Renal cortex interstitium (tissue), 11 donors: ENCODE data around the gene RABL3. TPM values are rescaled to one million over a fixed set of nuclear protein-coding genes. Genes with fewer than 3 reads are reported as not detected.
"Not testable (repeated sequence)": the region's sequence is repeated elsewhere in the genome, so short reads cannot be mapped to it uniquely, and the experiment has no call there.

Source experiments
- DNase-seq, 11 donors: peaks; one replicate each; pipeline ENCODE4 v3.0.0-alpha.2; 2013; ENCODE audit warnings: low read depth in 9 of 11, low spot score in 4 of 11; ENCODE audit errors: extremely low read depth in 1 of 11
- polyA plus RNA-seq, 3 donors: library from polyadenylated mRNA; unstranded; fragments of 120-200 nt; gene quantifications; one replicate each; pipeline ENCODE4 v1.2.1, GENCODE V29; 2013; ENCODE audit not compliant: insufficient read length in 3 of 3

Gene RABL3
- polyA plus RNA-seq, 3 donors: 26.5 to 33.0 (median 28.9) TPM

DNA sequence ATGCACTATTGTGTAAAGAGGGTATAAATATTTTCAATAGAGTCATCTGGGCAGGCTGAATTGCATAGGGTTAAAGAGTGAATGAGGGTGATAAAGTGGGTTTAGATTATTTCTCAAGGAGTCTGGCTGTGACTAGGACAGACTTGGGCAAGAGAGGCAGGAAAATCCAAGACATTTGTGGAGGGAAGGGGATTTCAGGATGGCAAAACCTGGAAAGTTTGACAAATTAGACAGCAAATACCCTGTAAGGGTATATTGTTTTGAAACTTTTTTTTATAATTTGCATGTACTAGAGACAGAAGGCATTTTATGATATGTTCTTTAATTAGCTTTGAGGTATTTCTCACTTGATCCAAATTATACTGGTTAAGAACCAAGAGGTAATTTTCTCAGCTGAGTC, 77.4 kb downstream of the RABL3 start:
- DNase-seq: no peak

DNA sequence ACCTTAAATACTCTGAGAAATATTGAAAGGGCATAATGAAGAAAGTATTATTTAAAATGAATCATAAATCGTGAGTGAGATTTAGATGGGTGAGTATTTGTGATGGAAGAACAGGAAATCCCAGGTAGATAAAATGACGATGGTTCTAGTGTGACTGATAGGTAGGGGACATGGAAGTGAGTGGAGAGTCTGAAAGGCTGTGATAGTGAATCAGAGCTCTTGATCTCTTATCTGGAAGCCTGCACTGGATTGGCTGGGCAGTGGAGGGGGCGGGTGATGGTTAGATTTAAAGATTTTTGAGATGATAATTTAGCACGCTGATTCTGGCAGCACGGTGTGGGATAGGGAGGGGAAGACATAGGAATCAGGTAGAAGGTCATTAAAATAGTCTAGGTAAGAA, 80.4 kb downstream of the RABL3 start:
- DNase-seq: no peak

DNA sequence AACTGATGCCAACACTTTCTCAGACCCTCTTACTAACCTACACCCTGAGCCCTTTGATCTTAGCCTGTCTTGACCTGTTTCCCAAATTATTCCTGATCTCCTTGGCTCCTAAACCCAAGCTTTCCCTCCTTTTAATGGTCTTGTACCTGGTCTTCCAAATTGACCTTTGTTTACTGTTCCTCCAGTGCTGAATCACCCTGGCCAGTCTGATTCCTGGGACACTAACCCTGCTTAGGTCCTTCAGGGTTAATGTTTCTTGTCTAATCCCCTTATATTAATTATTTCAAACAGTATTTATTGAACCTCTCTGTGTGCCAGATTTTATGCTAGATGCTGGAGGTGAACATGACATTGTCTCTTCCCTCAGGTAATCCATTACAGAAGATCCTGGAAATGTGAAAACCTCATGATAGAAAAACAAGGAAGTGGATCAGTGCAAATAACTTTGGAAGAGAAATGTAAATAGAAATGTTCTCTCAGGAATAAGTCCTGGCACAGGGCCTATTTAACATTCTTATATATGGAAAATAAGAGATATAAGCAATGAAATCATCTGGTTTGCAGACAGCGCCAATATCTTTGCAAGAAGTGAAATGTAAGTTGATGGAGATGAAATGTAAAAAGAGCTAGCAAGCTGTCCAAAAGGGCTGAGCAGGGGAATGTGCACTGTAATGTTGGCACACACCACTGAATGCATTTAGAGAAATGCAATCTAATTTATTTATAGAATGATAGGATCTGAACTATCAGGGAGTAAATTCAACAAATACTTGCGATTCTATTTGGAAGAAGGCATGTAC, 81.0 kb downstream of the RABL3 start:
- DNase-seq: no peak

DNA sequence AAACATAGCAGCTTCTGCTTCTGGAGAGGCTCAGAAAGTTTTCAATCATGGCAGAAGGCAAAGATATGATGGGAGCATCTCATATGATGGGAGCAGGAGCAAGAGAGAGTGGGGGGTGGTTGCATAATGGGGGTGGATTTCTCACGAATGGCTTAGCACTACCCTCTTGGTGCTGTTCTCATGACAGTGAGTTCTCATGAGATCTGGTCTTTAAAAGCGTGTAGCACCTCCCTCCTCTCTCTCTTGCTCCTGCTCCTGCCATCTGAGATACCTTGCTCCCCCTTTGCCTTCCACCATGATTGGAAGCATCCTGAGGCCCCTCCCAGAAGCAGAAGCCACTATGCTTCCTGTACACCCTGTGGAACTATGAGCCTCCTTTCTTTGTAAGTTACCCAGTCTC, 82.5 kb downstream of the RABL3 start:
- DNase-seq: no peak

DNA sequence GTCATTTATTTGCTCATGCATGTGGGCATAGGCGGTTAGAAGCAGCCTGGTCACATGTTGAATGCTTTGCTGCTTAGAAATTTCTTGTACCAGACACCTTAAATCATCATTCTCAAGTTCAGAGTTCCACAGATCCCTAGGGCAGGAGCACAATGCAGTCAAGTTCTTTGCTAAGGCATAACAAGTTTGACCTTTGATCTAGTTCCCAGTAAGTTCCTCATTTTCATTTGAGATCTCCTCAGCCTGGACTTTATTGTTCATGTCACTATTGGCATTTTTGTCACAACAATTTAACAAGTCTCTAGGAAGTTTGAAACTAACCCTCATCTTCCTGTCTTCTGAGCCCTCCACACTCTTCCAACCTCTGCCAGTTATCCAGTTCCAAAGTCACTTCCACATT, 83.0 kb downstream of the RABL3 start:
- DNase-seq: no peak

DNA sequence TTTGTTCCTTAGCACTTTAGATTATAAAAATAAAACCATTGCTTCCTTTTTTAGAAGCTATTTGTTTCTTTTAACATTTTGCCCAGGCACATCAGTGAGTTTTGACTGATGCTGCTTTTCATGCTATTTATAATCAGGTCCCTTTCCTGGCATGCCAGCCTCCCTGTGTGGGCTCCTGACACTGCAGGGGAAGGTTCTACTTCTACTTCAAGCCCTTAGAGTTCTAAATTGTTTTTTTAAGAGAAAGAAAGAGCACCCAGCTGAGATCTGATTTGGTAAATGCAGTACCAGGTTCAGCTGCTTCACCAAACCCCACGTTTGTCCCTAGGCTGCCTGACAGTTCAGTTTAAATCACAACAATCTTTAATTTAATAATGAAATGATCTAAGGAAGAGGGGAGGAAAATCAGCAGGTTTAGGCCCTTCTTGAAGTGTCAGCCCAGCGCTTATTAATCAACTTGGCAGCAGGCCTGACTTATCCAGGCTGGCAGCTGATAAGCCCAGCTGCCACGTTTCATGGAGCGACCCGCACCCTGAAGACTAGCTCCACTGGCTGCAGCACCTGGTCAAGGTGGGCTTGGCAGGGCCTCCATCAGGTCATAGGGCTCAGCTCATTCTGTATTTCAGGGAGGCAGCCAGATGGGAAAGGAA, 89.3 kb downstream of the RABL3 start:
- DNase-seq: no peak

DNA sequence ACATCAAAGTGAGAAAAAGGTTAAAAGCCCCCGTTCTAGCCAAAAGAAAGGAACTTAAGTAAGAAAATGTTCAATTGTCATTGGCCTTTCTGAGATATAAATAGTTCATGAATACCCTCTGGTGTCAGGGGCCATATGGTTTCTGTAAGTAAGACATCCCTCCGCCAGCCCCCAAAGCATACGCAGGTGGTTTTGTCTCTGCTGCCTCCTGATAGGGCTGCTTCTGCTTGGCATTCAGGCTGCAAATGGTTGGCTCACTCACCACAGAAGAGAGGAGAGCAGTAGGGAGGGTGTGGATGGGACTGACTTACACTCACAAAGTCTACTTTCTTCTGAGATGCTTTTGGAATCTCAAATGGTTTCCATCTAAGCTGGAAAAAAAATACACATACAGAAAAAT, 90.0 kb downstream of the RABL3 start:
- no peak for DNase-seq

DNA sequence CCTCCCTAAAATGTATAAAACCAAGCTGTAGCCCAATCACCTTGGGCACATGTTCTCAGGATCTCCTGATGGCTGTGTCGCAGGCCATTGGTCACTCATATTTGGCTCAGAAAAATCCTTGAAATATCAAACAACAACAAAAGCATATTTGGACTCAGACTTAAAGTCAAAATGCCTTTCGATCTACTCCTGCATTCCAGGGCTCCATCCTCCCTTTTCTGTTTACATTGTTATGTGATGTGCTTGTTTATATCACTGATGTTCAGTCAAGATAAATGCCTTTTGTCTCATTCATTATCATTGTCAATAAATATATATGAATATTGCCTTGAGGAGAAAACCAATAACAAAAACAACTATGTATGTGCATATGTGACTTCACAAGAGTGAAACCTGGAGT, 92.0 kb downstream of the RABL3 start:
- DNase-seq: no peak

DNA sequence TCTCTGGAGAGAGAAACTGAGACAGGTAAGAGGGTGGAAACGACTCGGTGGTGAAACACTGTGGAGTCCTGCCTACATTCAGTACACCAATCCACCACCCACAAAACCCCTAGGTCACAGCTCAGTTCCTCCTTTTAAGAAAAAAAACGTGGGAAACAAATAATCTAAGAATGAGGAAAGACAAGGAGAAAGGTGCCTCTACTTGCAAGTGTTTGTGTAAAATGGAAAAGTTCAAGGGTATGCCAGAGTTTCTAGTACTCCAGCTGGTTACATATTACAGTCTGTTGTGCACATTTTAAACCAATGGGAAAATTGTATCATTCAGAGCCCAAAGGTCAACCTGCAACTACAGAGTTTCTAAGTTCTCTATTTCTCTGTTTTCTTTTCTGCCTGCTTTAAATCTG, 92.5 kb downstream of the RABL3 start:
- peak in 1 of 11 donors; percentile 5 for DNase-seq

DNA sequence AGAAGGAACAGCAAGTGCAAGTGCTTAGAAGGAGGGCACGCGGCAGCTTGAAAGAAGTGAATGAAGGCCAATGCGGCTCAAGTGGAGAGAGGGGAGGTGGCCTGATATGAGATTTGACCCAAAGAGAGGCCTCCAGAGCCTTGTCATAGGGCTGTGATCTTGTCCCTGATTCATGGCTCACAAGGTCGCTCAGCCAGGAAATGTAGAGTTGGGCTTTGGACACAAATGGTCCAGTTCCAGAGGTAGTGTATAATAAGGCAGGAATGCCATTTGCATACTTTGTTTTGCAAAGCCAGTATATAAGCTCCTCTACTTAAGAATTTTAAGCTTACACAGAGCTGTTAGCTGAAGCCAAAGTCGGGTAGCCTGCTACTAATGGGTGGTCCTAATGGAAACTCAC, 94.0 kb downstream of the RABL3 start:
- DNase-seq: no peak

DNA sequence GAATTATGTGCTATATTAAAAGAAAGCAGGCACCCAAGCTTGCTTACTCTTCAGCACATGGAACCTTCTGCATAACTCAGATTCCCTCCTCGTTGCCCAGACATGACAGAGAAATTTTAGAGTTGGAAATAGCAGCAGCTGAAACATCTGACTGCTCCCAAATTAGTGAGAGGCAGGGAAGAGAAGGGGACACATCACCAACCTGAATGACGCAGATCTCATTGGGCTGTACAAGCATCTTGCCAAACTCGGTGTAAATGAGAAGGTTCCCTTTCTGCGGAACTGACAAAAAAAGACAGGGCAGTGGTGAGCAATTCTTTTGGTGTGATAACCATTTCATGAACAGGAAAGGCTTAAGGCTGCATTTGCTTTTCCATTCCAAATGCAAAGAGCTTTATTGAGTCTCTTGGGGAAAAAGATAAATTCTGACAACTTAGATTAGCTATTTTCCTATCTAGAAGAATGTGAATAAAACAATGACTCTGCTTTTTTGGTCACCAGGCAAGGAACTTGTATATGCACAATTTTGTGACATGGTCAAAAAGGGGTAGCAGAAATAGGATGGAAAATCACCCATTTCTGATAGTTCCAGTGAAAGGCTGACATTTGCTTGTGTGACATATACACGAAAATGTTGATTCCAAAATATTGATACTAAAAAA, 95.4 kb downstream of the RABL3 start:
- DNase-seq: no peak

DNA sequence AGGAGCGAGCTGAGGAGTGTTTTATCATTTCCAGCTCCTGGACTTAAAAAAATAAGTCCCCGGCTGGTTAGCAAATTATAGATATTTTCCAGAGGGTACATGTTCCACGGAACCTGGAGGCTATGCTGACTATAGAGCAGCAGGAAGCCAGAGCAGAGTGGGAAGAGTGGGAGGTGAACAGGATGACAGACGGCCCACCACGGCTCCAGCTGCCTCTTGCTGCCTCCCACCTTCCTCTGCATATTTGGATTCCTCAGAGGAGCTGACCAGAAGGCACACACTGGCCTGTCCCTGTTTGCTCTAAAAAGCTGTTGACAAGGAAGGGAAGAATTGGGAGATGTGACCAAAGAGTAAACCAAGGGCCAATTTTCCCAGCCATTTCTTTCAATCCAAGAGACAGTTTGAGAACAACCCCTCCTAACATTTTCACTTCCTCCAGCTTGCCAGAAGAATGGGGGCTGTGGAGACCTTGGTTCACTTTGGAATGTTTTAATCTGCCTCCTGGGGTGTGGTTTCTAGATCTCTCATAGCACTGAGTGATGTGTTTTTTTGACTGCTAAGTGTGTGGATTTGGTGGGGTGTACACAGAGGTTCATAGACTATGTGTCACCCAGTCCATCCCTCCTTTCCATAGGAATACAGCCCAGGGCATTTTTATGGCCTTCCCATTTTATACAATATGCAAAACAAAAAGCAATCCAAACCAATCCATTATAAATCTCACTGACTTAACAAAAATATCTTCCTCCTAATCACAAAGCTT, 97.1 kb downstream of the RABL3 start:
- DNase-seq: peak in 1 of 11 donors; percentile 8

DNA sequence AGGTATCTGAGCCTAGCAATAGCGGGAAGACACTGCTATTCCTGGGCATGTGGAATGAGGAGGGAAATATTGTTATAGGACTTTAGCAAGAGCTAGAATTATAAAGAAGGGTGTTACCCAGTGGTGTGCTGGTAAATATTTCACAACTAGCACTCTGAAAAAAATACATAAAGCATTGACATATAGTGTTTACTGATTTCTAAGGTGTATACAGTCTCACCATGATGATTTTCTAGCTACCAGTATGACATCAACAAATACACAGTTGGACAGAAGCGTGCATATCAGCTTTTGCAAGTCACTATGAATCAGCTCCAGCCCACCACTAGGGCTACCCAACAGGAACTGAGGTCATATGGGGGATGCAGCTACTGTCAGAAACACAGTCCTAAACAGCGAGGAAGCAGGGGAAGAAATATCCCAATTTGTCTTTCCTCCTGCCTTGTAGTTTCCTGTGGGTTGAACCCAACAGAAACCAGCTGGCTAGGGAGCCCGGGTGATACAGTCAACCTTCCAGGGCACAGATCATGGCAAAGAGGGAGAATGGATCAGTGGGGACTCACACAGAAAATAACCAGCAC, 99.9 kb downstream of the RABL3 start:
- DNase-seq: no peak

DNA sequence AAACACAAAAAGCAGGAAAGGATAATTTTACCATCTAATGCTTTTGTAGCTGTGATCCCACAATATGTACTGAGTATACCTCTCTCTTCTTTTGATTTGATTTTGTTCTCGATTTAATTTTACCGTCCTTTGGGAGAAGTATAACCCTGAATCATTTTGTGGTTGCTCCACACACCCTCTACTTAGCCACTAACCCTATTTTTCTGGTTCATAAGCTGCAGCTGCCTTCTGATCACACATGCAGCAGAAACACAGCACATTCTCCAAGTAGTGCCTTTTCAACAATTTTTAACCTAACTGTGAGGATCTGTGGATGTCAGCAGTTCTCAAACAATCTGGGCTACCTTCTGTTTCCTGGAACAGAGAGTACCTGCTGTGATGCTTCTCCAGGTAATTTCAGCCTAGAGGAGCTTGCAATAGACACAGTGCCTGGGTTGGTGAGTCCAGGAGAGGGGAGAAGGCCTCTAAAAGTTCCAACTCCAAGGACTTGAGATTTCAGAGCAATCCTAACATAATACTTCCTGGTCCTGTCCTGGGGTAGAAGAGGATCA, 100.5 kb downstream of the RABL3 start:
- no peak for DNase-seq

DNA sequence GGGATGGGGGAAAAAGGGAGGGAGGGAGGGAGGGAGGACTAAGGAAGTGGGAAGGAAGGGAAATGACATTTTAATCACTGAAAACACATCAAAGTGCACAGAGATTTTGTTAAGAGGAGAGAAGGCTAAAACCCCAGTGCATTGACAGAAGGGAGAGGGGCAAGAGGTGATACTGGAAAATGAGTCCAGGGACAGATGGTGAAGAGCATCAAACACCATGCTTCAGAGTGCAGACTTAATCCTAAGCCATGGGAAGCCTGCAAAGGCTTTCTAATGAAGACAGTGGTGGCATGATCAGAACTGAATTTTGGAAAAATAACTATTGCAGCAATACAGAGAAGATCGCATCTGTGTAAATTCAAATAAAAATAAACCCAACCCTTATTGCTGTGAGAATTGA, 102.1 kb downstream of the RABL3 start:
- DNase-seq: no peak

DNA sequence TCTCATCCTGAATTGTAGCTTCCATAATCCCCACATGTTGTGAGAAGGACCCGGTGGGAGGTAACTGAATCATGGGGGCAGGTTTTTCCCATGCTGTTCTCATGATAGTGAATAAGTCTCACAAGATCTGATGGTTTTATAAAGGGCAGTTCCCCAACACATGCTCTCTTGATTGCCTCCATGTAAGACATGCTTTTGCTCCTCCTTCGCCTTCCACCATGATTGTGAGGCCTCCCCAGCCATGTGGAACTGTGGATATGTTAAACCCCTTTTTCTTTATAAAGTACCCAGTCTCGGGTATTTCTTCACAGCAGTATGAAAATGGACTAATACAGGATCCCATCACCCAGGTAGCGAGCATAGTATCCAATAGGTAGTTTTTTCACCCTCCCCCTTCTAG, 103.5 kb downstream of the RABL3 start:
- not testable (repeated sequence) for DNase-seq

DNA sequence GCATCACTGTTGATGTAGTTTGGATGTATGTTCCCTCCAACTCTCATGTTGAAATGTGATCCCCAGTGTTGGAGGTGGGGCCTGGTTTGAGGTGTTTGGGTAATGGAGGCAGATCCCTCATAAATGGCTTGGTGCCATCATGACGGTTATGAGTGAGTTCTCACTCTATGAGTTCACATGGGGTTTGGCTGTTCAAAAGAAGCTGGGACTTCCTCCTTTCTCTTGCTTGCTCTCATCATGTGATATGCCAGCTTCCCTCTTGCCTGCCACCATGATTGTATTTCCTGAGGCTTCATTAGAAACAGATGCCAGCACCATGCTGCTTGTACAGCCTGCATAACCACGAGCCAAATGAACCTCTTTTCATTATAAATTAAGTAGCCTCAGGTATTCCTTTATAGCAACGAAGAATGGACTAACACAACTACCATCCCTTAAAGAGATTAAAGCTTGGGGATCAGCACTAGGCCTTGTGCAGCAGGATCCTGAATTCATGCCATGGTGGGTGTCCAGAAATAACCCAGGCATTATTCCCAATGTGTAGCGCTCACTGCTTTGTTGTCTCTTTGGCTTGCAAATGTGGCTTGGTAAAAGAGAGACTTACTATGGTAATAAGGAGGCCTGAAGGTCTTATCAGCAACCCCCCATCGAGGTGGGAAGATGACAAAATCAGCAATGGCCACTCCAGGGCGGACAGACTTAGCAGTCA, 104.3 kb downstream of the RABL3 start:
- DNase-seq: no peak

DNA sequence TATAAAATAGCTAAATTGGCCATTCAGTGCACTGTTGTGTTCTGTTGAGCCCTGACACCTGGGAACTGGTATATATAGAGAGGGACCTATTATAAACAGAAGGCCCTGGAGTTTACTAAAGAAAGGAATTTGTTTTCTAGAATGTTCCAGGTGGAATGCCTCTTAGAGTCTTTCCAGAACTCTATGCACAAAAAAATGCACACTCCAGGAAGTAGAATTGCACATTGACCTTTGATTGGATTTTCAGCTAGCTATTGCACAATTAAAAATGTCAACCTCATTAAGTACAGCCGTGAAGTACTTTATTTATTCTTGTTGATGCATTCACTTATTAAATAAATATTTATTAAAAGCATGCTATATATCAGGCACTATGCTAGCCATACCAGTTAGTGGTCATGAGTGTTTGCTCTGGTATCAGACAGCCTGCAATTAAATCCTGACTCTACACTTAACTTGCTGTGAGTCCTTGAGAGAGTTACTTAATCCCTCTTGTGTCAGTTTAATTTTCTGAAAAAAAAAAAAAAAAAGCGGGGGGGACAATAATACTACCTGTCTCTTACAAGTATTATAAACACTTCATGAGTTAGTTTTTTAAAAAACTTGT, 105.4 kb downstream of the RABL3 start:
- DNase-seq: no peak
